ENCODE results near the gene TLR2.

Gene TLR2

GRCh38 chr4:153645183-153645582 is 38.9 kb upstream of the TLR2 start:
- no peak overlapping the region for H3K4me3 ChIP-seq (ENCODE audit: low read depth, low read length)
- no peaks in the 10 kb centered on the region for H3K36me3 ChIP-seq (ENCODE audit: control insufficient read depth, insufficient read depth, low read length)
- no peaks in the 10 kb centered on the region for H3K27me3 ChIP-seq (ENCODE audit: control insufficient read depth, insufficient read depth, low read length)
- H3K4me1 ChIP-seq (ENCODE audit: control insufficient read depth, insufficient read depth, low read length) = no peaks in the 10 kb centered on the region; the same call in 1 of the 2 replicates
- H3K9me3 ChIP-seq (ENCODE audit: control insufficient read depth, insufficient read depth, low read length) = peaks cover 6% of the 10 kb centered on the region; the same call in 1 of the 2 replicates
- no peak overlapping the region for H3K27ac ChIP-seq (ENCODE audit: low read depth, low read length)
- no peak overlapping the region for H3K9ac ChIP-seq (ENCODE audit: low read depth, low read length)

- H3K9ac ChIP-seq (ENCODE audit: low read depth, low read length) = no peak overlapping the region
- H3K27me3 ChIP-seq (ENCODE audit: control insufficient read depth, insufficient read depth, low read length) = no peaks in the 10 kb centered on the region
- no peaks in the 10 kb centered on the region for H3K36me3 ChIP-seq (ENCODE audit: control insufficient read depth, insufficient read depth, low read length)
- peaks cover 6% of the 10 kb centered on the region; the same call in 1 of the 2 replicates for H3K9me3 ChIP-seq (ENCODE audit: control insufficient read depth, insufficient read depth, low read length)
- H3K27ac ChIP-seq (ENCODE audit: low read depth, low read length) = no peak overlapping the region
- H3K4me3 ChIP-seq (ENCODE audit: low read depth, low read length) = no peak overlapping the region
- H3K4me1 ChIP-seq (ENCODE audit: control insufficient read depth, insufficient read depth, low read length) = peaks cover 4% of the 10 kb centered on the region; the same call in 1 of the 2 replicates
Measured at GRCh38 chr4:153646261-153646660, 37.8 kb upstream of the TLR2 start.

GRCh38 chr4:153646978-153647377 is 37.1 kb upstream of the TLR2 start:
- H3K36me3 ChIP-seq (ENCODE audit: control insufficient read depth, insufficient read depth, low read length) = no peaks in the 10 kb centered on the region
- H3K4me3 ChIP-seq (ENCODE audit: low read depth, low read length) = no peak overlapping the region
- H3K27me3 ChIP-seq (ENCODE audit: control insufficient read depth, insufficient read depth, low read length) = no peaks in the 10 kb centered on the region
- no peak overlapping the region for H3K27ac ChIP-seq (ENCODE audit: low read depth, low read length)
- H3K9ac ChIP-seq (ENCODE audit: low read depth, low read length) = no peak overlapping the region
- peaks cover 6% of the 10 kb centered on the region; the same call in 1 of the 2 replicates for H3K9me3 ChIP-seq (ENCODE audit: control insufficient read depth, insufficient read depth, low read length)
- H3K4me1 ChIP-seq (ENCODE audit: control insufficient read depth, insufficient read depth, low read length) = peaks cover 11% of the 10 kb centered on the region; the same call in 1 of the 2 replicates

- H3K36me3 ChIP-seq (ENCODE audit: control insufficient read depth, insufficient read depth, low read length) = no peaks in the 10 kb centered on the region
- peaks cover 13% of the 10 kb centered on the region; the same call in 1 of the 2 replicates for H3K4me1 ChIP-seq (ENCODE audit: control insufficient read depth, insufficient read depth, low read length)
- H3K9me3 ChIP-seq (ENCODE audit: control insufficient read depth, insufficient read depth, low read length) = peaks cover 6% of the 10 kb centered on the region; the same call in 1 of the 2 replicates
- H3K9ac ChIP-seq (ENCODE audit: low read depth, low read length) = no peak overlapping the region
- H3K27me3 ChIP-seq (ENCODE audit: control insufficient read depth, insufficient read depth, low read length) = no peaks in the 10 kb centered on the region
- H3K27ac ChIP-seq (ENCODE audit: low read depth, low read length) = no peak overlapping the region
- H3K4me3 ChIP-seq (ENCODE audit: low read depth, low read length) = no peak overlapping the region
Measured at GRCh38 chr4:153647975-153648374, 36.1 kb upstream of the TLR2 start.

DNA sequence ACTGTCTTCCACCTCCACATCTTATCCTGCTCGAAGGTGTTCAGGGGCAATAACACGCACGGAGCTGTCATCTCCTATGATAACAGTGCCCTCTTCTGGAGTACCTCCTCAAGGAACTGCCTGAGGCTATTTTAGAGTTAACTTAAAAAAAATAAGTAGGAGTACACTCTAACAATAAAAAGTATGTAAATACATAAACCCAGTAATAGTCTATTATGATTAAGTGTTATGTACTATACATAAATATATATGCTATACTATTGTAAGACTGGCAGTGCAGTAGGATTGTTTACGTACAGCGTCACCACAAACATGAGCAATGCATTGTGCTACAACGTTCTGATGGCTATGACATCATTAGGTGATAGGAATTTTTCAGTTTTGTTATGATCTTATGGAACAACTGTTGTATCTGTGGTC is 34.5 kb upstream of the TLR2 start:
- peaks cover 6% of the 10 kb centered on the region; the same call in 1 of the 2 replicates for H3K9me3 ChIP-seq (ENCODE audit: control insufficient read depth, insufficient read depth, low read length)
- peaks cover 13% of the 10 kb centered on the region; the same call in 1 of the 2 replicates for H3K4me1 ChIP-seq (ENCODE audit: control insufficient read depth, insufficient read depth, low read length)

GRCh38 chr4:153651116-153651515 is 33.0 kb upstream of the TLR2 start:
- H3K36me3 ChIP-seq (ENCODE audit: control insufficient read depth, insufficient read depth, low read length) = no peaks in the 10 kb centered on the region
- H3K27ac ChIP-seq (ENCODE audit: low read depth, low read length) = no peak overlapping the region
- H3K4me3 ChIP-seq (ENCODE audit: low read depth, low read length) = no peak overlapping the region
- no peaks in the 10 kb centered on the region for H3K9me3 ChIP-seq (ENCODE audit: control insufficient read depth, insufficient read depth, low read length)
- peaks cover 13% of the 10 kb centered on the region; the same call in 1 of the 2 replicates for H3K4me1 ChIP-seq (ENCODE audit: control insufficient read depth, insufficient read depth, low read length)
- no peak overlapping the region for H3K9ac ChIP-seq (ENCODE audit: low read depth, low read length)
- no peaks in the 10 kb centered on the region for H3K27me3 ChIP-seq (ENCODE audit: control insufficient read depth, insufficient read depth, low read length)

More for the DNA sequence above, 34.5 kb upstream of the TLR2 start:
- no peak overlapping the region for H3K9ac ChIP-seq (ENCODE audit: low read depth, low read length)
- H3K4me3 ChIP-seq (ENCODE audit: low read depth, low read length) = no peak overlapping the region
- H3K36me3 ChIP-seq (ENCODE audit: control insufficient read depth, insufficient read depth, low read length) = no peaks in the 10 kb centered on the region
- H3K27me3 ChIP-seq (ENCODE audit: control insufficient read depth, insufficient read depth, low read length) = no peaks in the 10 kb centered on the region
- no peak overlapping the region for H3K27ac ChIP-seq (ENCODE audit: low read depth, low read length)

GRCh38 chr4:153651587-153651986 is 32.5 kb upstream of the TLR2 start:
- H3K27ac ChIP-seq (ENCODE audit: low read depth, low read length) = no peak overlapping the region
- H3K9ac ChIP-seq (ENCODE audit: low read depth, low read length) = no peak overlapping the region
- no peaks in the 10 kb centered on the region for H3K27me3 ChIP-seq (ENCODE audit: control insufficient read depth, insufficient read depth, low read length)
- H3K36me3 ChIP-seq (ENCODE audit: control insufficient read depth, insufficient read depth, low read length) = no peaks in the 10 kb centered on the region
- peaks cover 13% of the 10 kb centered on the region; the same call in 1 of the 2 replicates for H3K4me1 ChIP-seq (ENCODE audit: control insufficient read depth, insufficient read depth, low read length)
- no peak overlapping the region for H3K4me3 ChIP-seq (ENCODE audit: low read depth, low read length)
- no peaks in the 10 kb centered on the region for H3K9me3 ChIP-seq (ENCODE audit: control insufficient read depth, insufficient read depth, low read length)

DNA sequence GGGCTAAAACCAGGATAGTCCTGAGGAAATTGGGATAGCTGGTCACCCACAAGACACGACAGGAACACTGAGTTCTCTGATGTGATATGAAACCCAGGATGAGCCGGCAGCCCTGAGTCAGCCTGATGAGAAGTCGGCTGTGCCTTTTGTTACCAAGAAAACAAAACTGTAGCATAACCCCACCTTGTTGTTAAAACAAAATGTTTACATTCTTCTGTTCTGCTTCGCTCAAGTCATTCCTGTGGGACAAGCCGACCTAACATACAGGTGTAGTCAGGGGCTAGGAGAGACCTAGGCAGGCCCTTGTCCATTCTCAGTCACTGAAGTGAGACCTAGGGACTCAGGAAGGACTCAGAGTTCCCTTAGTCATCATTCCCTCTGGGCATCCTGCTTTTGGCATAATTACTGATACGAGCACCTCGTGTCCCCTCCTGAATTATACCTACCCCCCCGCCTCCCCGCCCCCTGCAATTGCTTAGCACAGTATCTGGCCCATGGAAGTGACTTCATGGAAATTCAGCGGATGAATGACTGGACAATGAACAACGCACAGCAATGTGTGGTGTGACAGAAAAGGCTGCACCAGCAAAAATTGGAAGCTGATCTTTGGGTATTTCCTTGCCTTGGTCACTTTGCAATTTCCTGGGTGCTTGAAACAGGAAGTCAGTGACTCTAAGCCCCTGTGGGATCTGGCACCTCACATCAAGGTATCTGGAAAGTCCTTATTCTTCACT is 31.9 kb upstream of the TLR2 start:
- Histone ChIP-seq H3K36me3 (ENCODE audit: control insufficient read depth, insufficient read depth, low read length) (no peaks in the 10 kb centered on the region), H3K4me1 (ENCODE audit: control insufficient read depth, insufficient read depth, low read length) (peaks cover 13% of the 10 kb centered on the region; the same call in 1 of the 2 replicates), H3K27ac (ENCODE audit: low read depth, low read length) (no peak overlapping the region), H3K9ac (ENCODE audit: low read depth, low read length) (no peak overlapping the region), H3K4me3 (ENCODE audit: low read depth, low read length) (no peak overlapping the region), H3K9me3 (ENCODE audit: control insufficient read depth, insufficient read depth, low read length) (no peaks in the 10 kb centered on the region), H3K27me3 (ENCODE audit: control insufficient read depth, insufficient read depth, low read length) (no peaks in the 10 kb centered on the region)

DNA sequence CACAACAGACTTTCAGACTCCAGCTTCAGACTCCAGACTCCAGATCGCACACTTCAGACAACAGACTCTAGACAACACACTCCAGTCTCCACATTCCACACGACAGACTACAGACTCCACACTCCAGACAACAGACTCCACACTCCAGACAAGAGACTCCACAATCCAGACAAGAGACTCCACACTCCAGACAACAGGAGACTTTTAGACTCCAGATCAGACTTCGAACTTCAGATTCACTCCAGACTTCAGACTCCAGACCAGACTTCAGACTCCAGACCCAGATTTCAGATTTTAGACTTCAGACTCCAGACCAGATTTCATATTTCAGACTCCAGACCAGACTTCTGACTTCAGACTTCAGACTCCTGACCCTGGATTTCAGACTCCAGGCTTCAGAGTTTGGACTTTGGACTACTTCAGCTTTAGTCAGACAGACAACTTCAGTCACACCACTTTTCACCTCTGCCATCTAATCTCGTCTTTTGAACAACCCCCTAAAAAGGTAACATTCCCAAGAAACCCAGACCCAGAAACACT is 29.0 kb upstream of the TLR2 start:
- no peaks in the 10 kb centered on the region for H3K36me3 ChIP-seq (ENCODE audit: control insufficient read depth, insufficient read depth, low read length)
- no peaks in the 10 kb centered on the region for H3K9me3 ChIP-seq (ENCODE audit: control insufficient read depth, insufficient read depth, low read length)
- H3K4me3 ChIP-seq (ENCODE audit: low read depth, low read length) = no peak overlapping the region
- no peak overlapping the region for H3K27ac ChIP-seq (ENCODE audit: low read depth, low read length)
- no peak overlapping the region for H3K9ac ChIP-seq (ENCODE audit: low read depth, low read length)
- H3K4me1 ChIP-seq (ENCODE audit: control insufficient read depth, insufficient read depth, low read length) = peaks cover 13% of the 10 kb centered on the region; the same call in 1 of the 2 replicates
- no peaks in the 10 kb centered on the region for H3K27me3 ChIP-seq (ENCODE audit: control insufficient read depth, insufficient read depth, low read length)

- H3K36me3 ChIP-seq (ENCODE audit: control insufficient read depth, insufficient read depth, low read length) = no peaks in the 10 kb centered on the region
- no peak overlapping the region for H3K4me3 ChIP-seq (ENCODE audit: low read depth, low read length)
- peaks cover 12% of the 10 kb centered on the region; the same call in 1 of the 2 replicates for H3K4me1 ChIP-seq (ENCODE audit: control insufficient read depth, insufficient read depth, low read length)
- no peaks in the 10 kb centered on the region for H3K9me3 ChIP-seq (ENCODE audit: control insufficient read depth, insufficient read depth, low read length)
- H3K27me3 ChIP-seq (ENCODE audit: control insufficient read depth, insufficient read depth, low read length) = no peaks in the 10 kb centered on the region
- H3K27ac ChIP-seq (ENCODE audit: low read depth, low read length) = no peak overlapping the region
- H3K9ac ChIP-seq (ENCODE audit: low read depth, low read length) = no peak overlapping the region
Measured at GRCh38 chr4:153655928-153656327, 28.2 kb upstream of the TLR2 start.

- no peaks in the 10 kb centered on the region for H3K27me3 ChIP-seq (ENCODE audit: control insufficient read depth, insufficient read depth, low read length)
- no peaks in the 10 kb centered on the region for H3K36me3 ChIP-seq (ENCODE audit: control insufficient read depth, insufficient read depth, low read length)
- peaks cover 7% of the 10 kb centered on the region; the same call in 1 of the 2 replicates for H3K9me3 ChIP-seq (ENCODE audit: control insufficient read depth, insufficient read depth, low read length)
- H3K4me3 ChIP-seq (ENCODE audit: low read depth, low read length) = no peak overlapping the region
- H3K4me1 ChIP-seq (ENCODE audit: control insufficient read depth, insufficient read depth, low read length) = no peaks in the 10 kb centered on the region
- H3K9ac ChIP-seq (ENCODE audit: low read depth, low read length) = no peak overlapping the region
- H3K27ac ChIP-seq (ENCODE audit: low read depth, low read length) = no peak overlapping the region
Measured at GRCh38 chr4:153661215-153661822, 22.8 kb upstream of the TLR2 start.
